LNCaP clone FGC (cell line): ENCODE measurements around the gene MMP17.

Source experiments
- DNase-seq: peaks from one replicate; pipeline ENCODE4 v3.0.0-alpha.2; 2011; ENCODE audit warnings: low read depth
- H3K4me3 ChIP-seq: 2 replicates; pipeline ENCODE4 v1.5.1; 2011; ENCODE audit warnings: mild to moderate bottlenecking, low read depth, low read length, control low read depth
- CTCF ChIP-seq: IDR thresholded peaks from 2 replicates; pipeline ENCODE4 v1.5.1; 2012; ENCODE audit warnings: mild to moderate bottlenecking; ENCODE audit not compliant: control insufficient read depth, insufficient read depth; ENCODE audit errors: extremely low read depth

The MMP17 gene

GRCh38 chr12:131795064-131795463 is 33.1 kb upstream of the MMP17 start:
- no peak for DNase-seq
- TF ChIP-seq CTCF: no peak
- H3K4me3 ChIP-seq: no peak overlapping the region

- H3K4me3 ChIP-seq: no peak overlapping the region
- TF ChIP-seq CTCF: no peak
- no peak for DNase-seq
These were observed 32.3 kb upstream of the MMP17 start for GRCh38 chr12:131795690-131796410.

GRCh38 chr12:131796411-131796736 is 31.8 kb upstream of the MMP17 start:
- no peak overlapping the region for H3K4me3 ChIP-seq
- DNase-seq: no peak
- TF ChIP-seq CTCF: no peak

- no peak for TF ChIP-seq CTCF
- no peak for DNase-seq
- no peak overlapping the region for H3K4me3 ChIP-seq
These were observed 31.2 kb upstream of the MMP17 start for GRCh38 chr12:131796754-131797587.

GRCh38 chr12:131797588-131797934 is 30.6 kb upstream of the MMP17 start:
- no peak for DNase-seq

GRCh38 chr12:131799195-131799594 is 29.0 kb upstream of the MMP17 start:
- H3K4me3 ChIP-seq: no peak overlapping the region
- no peak for TF ChIP-seq CTCF
- DNase-seq: no peak

More at GRCh38 chr12:131797588-131797934, 30.6 kb upstream of the MMP17 start:
- H3K4me3 ChIP-seq: no peak overlapping the region
- TF ChIP-seq CTCF: no peak
